Left hindlimb (tissue), 1 donor: Measurements from ENCODE around the gene TSGA10IP.

Source experiments
- DNase-seq: peaks from one replicate; pipeline ENCODE4 v3.0.0-alpha.2; 2018

Gene TSGA10IP

DNA sequence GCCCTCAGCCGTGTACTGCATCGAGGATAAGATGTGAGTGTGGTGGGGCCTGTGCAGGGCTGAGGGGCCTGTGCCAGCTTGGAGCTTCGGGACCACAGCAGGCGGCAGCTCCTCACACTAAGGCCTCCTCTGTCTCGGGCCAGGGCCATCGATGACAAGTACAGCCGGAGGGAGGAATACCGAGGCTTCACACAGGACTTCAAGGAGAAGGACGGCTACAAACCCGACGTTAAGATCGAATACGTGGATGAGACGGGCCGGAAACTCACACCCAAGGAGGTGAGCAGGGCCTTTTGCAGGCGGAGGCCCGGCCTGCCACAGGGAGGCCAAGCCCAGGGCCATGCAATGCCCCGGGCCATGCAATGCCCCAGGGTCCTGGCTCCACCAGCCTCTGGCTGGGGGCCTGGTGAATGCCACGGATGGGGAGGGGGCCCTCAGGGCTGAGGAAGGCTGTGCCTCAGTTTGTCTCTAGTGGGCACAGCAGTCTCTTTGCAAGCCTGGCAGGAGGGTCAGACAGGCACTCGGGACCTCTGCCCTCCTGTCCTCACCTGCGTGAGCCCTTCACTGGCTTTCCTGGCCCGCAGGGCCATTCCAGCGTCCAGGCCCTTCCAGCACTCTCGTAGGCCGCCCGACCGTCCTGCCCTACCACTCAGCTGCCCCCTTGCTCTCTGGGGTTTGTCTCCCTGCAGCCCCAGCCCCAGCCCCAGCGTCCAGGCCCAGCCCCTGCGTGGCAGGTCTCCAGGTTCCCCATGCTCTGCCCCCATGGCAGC lies 32.5 kb downstream of the TSGA10IP start:
- DNase-seq = no peak

DNA sequence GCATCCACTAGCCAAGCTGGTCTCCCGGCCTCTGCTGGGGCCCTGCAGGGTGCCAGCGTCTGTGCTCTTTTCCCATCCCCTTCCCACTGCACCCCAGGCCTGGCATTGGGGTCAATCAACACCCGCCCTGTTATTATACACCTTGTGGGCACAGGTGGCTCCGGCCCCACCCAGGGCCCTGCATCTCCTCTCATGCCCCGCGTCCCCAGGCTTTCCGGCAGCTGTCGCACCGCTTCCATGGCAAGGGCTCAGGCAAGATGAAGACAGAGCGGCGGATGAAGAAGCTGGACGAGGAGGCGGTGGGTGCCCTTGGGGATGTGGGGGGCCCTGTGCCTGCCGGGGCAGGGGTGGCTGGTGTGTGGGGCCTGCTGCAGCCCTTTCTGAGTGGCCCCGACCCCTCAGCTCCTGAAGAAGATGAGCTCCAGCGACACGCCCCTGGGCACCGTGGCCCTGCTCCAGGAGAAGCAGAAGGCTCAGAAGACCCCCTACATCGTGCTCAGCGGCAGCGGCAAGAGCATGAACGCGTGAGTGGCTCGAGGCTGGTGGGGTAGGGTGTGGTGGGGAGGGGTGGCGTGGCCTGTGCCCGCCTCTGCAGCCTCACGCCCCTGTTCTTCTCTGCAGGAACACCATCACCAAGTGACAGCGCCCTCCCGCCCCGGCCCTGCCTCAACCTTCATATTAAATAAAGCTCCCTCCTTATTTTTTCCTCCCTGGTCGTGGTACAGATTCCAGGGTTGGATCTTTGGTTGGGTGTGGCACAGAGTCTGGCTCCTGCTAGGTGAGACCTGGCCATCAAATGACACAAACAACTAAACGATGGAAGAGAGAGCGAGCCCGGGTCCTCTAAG lies 33.3 kb downstream of the TSGA10IP start:
- DNase-seq = no peak

DNA sequence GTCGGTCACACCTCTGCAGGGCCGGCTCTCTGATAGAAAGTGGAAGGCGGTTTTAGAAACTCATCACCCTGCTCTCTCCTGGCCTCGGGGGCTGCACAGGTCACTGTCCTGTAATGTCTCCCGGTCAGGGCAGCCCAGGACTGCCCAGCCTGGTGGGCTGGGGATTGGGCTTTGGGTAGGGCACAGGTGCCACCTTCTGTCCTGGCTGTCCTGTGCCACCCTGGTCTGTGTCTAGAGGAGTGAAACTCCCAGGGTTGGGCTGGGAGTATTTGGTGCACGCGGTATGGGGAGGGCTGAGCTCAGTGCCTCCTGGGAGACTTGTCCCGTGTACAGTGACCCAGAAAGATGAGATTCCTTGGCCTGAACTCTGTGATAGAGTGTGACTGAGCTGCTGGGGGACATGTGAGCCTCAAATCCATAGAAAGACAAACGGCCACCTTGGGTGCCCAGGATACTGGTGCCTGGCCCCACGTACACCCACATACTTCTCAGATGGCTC lies 34.0 kb downstream of the TSGA10IP start:
- DNase-seq = no peak

DNA sequence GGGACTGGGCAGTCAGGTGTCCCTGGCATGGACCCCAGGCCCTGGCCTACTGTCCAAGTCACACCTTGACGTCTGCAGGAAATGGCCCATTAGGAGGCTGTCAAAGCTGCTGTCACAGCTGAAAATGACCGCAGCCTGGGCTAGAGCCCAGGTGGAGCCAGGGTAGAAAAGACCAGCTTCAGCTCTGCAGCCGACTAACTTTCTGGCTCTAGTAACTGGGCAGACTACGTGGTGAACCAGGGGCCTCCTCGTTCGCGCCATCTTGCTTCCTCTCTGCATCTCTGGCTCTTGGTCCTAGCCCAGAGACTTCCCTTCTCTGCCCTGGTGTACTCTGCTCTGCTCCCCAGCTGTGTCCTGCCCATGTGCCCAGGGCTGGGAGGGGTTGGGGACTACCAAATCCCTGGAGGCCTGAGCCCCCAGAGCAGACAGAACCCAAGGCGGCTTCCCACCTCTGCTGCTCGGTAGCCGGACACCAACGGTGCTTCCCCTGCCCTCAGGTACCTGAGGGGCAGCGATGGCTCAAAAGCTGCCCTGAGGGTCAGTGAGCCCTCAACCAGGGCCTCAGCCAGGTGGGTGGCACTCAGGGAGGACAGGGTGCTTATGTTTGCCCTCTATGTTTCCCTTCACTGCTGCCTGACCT lies 35.9 kb downstream of the TSGA10IP start:
- DNase-seq = no peak

DNA sequence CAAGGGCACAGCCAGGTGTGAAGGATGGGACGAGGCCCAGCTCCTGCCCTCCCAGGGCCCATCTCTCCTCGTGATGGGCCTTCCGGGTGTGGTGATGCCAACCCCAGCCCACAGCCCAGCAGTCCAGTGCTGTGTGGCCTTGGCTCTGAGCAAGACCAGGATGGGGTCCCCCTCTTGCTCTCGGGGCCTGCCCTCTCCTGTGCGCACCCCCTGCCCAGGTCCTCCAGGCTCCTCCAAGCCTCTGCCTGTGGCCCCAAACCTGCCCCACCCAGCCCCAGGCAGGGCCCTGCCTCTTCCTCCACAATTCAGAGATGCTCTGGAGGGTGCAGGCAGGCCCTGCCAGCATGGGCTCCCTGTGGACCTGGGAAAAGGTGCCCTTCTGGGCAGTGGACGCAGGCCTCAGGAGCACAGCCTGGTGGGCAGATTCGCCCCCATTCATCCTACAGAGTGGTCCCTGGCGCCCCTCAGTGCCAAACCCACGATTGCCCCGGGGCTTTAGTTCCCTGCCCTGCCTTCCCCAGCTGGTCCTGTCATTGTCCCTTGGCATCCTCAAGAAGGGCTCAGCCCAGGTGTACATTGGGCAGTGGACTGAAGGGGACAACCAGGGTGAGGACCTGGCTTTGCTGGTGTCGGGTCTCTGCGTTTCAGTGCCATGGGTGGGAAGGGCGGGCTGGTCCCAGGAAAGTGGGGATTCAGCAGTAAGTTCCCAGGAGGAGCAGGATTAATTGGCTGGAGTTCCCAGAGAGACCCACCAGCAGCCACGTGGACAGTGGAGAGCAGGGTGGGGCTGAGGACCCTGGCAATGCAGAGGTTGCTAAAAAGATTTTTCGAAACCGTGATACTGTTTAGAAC lies 36.9 kb downstream of the TSGA10IP start:
- DNase-seq = no peak

DNA sequence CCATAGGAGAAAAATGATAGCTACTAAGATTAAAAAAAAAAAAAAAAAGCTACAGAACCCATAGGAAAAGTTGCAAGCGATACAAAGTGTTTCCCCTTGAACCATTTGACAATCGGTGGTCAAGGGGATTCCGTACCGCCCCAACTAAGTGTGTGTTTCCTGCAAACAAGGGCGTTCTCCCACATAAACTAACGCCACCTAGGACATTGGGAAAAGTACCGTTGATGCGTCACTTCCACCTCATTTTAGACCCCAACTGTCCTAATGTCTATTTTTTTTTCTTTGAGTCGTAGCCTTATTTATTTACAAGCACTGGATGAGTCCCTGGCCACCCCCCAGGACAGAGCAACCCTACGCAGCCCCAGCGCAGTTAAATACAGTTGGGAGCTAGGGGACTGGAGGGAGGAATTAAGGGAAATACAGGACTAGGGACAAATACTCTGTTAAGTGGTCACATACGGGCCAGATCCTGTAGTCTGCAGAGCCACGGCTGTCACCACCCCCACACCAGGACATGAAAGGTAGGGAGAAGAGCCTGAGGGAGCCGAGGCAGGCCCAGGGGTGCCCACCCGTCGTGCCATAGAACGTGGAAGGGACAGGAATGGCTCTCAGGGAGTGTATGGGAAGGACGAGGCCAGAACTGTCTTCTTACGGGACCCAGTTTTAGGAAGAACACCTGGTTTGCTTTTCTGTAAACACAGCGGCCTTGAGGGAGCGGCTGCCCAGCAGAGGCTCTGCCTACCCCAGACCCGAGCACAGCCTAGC lies 37.7 kb downstream of the TSGA10IP start:
- no peak for DNase-seq

DNA sequence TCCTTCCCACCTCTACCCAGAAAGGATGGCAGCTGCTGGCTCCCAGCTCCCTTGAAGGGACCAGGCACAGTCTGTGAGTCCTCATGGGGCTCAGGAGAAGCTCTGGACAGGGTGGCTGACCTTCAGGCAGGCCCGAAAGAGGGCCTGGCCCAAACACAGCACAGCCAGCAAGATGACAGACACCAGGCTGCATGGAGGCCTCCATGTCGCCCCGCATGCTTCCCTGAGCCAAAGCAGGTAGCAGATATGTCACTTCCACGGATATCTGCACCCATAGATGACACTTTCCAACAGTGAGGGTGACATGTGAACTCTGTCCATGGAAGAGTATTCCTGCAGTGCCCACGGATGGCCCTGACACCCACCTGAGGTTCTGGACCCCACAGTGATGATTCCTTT lies 38.3 kb downstream of the TSGA10IP start:
- no peak for DNase-seq

DNA sequence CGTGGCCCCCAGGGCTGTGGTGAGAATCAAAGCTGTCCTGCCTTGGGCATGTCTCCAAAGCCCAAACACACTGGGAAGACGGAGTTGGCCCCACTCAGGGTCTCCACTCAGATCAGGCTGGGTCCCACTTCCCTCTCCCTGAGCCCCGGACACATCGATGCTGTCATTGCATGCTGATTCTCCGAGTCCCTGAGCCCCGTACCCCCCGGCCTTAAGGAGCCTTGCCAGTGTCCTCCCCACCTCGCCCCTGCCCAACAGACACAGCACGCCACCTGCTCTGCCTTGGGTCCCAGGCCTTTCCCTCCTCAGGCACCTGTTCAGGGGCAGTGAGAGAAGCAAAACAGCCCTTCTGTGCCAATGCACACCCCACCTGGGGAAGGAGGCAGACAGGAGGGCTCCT lies 42.1 kb downstream of the TSGA10IP start:
- no peak for DNase-seq

DNA sequence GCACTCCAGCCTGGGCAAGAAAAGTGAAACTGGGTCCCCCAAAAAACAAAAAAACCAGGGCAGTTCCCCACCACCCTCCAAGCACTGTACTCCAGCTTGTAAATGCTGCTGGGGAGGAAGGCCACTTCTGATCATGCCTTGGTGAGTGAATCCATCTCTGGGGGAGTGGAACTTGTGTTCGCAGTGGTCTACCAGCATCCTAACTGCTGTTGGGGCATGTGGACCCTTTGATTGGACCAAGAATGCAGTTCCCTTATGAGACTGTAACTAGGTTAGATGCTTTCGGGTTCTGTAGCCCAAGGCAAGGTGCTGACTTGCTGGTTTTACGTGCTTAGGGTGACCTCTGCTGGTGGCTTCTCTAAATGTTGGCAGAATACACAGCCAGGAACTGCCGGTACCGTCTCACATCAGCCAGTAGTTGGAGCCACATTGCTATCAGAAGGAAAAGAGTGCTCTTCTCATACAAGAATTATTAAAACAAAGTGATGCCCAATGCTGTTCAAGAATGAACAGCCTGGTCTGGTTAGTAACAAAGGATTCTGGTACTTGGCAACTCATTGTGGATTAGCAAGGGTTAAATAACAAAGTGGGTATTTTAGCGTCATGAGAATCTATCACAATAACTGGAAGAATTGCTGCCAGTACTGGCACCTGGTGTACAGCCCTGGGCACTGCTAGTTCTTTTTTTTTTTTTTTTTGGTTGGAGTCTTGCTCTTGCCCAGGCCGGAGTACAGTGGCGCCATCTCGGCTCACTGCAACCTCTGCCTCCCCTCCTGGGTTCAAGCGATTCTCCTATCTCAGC lies 43.7 kb downstream of the TSGA10IP start:
- DNase-seq = peak; percentile 91

DNA sequence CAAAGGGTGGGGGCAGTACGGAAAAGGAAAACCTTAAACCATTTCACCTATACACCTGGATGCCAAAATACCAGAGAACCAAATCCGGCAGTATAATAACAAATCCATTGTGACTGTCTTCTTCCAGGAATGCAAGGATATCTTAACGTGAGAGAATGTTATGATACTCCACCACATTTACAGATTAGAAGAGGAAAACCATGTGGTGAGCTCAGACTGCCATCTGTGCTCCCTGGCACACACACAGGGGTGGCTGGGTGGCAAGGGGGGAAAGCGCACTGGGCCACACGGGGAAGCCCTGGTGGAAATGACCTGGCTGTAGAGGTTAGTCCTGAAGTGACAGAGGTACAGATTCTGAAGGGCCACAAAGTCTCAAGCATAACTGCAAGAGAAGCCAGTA lies 46.8 kb downstream of the TSGA10IP start:
- no peak for DNase-seq

DNA sequence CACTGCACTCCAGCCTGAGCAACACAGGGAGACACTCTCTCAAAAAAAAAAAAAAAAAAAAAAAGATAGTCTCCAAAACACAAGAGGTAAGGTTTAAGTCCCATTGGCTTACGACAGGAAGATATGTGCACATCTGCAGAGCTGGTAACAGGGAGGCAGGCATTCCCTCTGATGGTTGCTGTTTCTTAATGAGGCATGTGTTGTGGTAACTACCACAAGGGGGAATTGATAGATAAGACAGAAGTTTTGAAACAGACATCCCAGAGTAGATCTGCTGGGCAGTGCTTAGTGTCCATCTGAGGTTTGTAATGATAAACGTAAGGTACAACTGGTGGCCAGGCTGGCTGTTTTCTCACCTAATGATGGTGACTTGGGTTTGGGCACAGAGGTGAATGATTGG lies 52.0 kb downstream of the TSGA10IP start:
- DNase-seq = no peak

DNA sequence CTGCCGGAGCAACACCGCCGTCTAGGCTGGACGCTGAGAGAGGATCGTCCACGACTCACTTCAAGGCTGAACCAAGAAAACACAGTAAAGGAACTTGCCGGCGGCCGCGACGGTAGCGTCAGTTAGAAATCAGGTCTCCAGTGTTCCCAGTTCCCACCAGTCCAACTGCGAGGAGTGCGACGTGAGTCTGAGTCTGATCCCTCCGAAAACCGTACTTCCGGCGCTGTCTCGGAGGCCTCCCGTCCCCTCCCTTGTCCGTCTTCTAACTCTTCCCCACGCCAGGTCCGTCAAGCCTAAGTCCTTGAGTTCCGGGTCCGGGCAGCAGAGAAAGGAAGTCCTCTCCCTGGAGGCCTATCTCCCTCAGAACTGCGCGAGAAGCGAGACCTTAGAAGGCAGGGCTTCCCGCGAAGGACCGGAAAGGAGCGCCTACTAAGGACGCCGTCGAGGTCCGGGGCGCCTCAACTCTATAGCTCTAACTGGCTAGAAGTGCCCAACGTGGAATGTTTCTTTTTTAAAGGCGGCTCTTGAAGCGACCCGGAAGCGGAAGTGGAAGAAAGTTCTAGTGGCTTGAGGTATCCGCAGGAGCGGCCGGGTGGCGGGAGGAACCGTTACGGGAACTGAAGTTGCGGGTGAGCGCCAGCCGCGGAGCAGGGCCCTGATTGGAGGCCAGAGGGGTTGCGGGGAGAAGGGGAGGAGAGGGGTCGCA lies 56.8 kb downstream of the TSGA10IP start, which contains the start of the genes BANF1 and EIF1AD:
BANF1 (plus strand) TSS at position 562 of the 706 bp plus-strand sequence. CDS start 748 bp downstream, outside the sequence.
EIF1AD (minus strand) TSS at position 216 of the 706 bp plus-strand sequence. CDS start 1,768 bp downstream, outside the sequence.
- peak; percentile 97 for DNase-seq

DNA sequence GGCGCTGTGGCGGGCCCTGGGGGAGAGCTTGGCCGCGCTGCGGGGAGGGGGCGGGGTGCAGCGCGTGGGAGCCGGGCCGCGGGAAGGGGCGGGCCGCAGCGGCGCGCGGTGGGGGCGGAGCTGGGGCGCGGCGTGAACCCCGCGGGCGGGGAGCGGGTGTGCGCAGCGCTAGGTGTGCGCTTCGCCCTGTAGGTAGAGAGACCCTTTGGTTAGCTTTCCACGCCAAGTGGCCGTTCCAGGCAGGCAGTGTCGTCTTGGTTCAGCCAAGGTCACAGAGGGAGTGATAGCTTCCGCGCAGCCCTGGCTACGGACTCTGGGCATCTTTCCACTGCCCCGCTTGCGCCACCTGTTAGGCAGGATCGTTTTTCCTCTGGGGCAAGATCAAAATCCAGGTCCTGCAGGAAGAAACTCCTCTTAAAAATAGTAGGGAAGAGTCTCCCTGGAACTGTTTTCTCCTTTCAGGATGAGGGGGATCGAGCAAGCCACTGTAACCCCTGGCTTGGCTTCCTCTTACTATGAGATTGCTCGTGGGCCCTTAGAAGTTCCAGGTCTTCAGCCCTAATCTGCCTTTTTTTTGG lies 57.5 kb downstream of the TSGA10IP start:
- DNase-seq = peak; percentile 57

DNA sequence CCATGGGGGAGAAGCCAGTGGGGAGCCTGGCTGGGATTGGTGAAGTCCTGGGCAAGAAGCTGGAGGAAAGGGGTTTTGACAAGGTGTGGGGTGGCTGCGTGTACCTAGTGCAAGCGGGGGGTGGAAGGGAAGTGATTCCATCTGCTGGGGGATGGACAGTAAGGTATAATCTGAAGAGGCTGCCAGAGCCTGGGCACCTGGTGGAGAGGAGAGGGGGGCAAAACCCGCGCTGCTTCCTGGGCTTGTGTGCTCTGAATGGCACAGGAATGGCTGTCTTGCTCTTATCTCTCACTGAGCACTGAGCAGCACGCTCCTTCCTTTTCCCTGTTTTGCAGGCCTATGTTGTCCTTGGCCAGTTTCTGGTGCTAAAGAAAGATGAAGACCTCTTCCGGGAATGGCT lies 58.0 kb downstream of the TSGA10IP start:
- no peak for DNase-seq

DNA sequence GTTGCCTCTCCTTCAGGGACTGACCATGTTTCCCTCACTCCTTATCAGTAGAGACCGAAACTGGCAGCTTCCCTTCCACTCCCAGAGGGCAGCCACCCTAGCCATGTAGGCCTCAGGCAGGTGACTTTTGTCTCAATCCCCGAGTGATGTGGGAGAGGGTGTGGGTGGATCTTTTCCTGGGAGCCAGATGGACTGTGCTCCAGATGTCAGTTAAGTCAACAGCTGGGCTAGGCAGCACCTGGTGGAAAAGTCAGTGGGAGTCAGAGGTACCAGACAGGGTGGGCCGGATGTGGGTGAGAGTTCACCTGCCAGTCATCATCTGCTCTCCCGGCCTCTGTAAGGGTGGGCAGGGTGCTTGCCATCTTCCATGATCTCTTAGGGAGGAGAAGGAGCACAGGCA lies 58.9 kb downstream of the TSGA10IP start:
- DNase-seq = no peak

DNA sequence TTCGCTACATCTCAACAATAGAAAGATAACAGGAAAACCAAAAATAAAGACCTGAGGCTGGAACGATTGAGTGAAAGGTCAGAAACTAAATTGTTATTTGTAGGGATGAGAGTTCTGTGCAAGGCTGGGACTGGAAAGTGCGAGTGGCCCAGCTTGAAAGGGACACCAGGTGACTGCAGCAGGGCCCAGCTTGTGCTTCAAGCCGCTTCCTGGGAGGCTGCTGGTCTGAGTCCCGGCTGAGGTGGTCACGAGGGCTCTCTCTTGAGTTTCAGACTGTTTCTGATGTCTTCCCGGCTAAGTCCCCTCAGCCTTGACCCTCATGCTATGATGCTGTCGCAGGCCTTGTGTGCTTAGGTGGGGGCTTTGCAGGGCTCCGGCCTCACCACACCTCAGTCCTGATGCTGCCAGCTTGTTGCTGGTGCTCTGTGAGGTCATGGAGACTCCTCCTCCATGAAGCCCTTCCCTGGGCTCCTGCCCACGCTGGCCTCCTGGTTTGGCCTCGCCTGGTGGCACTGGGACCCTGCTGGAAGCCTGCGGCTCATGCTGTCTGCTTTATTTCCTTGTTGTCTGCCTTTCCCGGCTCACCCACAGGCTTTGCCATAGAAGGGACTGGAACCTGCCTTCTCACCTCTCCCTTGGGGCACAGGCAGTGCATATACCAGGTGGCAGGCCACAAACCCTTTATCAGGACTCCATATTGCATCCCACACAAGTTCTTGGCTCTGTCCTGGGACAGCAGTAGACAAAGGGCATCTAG lies 61.0 kb downstream of the TSGA10IP start:
- no peak for DNase-seq

DNA sequence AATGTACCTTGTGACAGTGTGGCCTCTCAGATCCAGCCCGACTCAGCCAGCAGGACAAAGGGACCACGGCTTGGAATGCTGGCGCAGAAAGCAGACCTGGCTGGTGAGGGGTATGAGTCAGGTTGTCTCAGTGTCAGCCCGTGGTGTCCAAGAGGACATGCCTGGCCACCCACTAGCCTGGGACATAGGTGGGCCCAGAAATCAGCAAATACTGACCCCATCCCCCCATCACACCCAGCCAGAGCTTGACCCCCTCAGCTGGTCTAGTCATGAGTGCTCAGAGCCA lies 61.6 kb downstream of the TSGA10IP start:
- no peak for DNase-seq

DNA sequence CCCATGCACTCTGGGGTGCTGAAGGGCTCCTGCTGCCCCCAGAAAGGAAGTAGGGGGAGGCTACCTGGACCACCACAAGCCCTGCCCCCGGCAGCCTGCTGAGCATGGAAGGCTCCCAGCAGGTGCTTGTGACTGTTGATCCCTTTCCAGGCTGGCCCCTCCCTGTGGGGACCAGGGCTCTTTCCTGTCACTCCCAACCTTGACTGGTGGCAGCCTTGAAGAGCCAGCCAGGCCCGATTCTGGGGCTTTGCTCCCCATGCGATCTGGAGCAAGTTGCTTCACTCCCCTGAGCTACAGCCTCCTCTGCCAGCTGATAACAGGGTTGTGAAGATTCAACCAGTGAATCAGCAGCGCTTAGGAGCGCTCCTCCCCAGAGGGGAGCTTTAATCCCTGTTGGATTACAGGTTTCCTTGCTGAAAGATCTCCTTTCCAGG lies 61.9 kb downstream of the TSGA10IP start:
- DNase-seq = no peak

DNA sequence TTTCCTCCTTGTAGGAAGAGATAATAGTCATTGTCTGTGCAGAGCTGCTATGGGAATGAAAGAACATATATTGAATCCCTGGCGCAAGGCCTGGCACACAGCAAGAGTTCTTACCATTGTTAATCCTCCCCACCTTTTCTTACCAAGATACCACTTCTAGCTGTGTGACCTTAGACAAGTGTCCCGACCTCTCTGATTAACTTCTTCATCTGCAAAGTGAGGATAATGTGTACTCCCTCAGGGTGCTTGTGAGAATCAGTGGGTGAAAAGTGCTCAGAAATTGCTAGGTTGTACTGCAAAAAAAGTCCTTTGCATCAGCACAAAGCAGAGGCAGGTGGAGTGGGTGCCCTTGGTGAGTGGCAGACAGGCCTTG lies 62.8 kb downstream of the TSGA10IP start:
- no peak for DNase-seq
